Measurements from ENCODE around the gene FAM3D.
"Not testable (repeated sequence)": the region's sequence is repeated elsewhere in the genome, so short reads cannot be mapped to it uniquely, and the experiment has no call there.

Gene FAM3D

DNA sequence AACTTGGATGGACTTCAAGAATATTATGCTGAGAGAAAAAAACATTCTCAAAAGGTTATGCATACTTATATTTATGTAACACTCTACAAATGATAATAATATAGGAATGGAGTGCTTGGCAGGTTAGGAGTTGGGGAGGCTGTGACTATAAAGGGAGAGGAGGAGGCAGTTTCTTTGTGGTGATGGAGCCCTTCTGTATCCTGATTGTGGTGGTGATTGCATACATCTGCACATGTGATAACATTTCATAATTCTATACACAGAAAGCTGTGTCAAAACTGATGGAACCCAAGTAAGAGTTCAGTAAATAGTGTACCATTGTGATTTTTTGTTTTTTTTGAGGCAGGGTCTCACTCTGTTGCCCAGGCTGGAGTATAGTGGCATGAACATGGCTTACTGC is 31.7 kb upstream of the FAM3D start:
- Histone ChIP-seq H3K9ac (ENCODE audit: low read depth in 1 of 2, low read length in 2 of 2) (no peak overlapping the region), H3K27me3 (ENCODE audit: control insufficient read depth in 1 of 2, insufficient read depth in 2 of 2, low read length in 2 of 2) (no peaks in the 10 kb centered on the region), H3K9me3 (ENCODE audit: control insufficient read depth in 1 of 2, low read length in 2 of 2) (no peaks in the 10 kb centered on the region), H3K4me3 (ENCODE audit: low read depth in 1 of 2, low read length in 2 of 2) (no peak overlapping the region), H3K4me1 (ENCODE audit: control insufficient read depth in 1 of 2, insufficient read depth in 2 of 2, low read length in 2 of 2) (peaks cover 27 to 30% of the 10 kb centered on the region in 2 donors), H3K27ac (ENCODE audit: low read depth, low read length) (no peak overlapping the region), H3K36me3 (ENCODE audit: control insufficient read depth in 1 of 2, insufficient read depth in 2 of 2, low read length in 2 of 2) (no peaks in the 10 kb centered on the region)

DNA sequence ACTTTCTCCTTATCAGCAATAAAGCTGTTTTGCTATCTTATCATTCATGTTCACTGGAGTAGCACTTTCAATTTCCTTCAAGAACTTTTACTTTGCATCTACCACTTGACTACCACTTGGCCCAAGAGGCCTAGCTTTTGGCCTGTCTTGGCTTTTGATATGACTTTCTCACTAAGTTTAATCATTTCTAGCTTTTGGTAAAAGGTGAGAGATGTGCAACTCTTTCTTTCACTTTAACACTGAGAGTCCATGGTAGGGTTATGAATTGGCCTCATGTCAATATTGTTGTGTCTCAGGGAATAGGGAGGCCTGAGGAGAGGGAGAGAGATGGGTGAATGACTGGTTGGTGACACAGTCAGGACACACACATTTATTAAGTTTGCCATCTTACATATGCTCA is 31.0 kb upstream of the FAM3D start:
- H3K9me3 ChIP-seq (ENCODE audit: control insufficient read depth in 1 of 2, low read length in 2 of 2): no peaks in the 10 kb centered on the region
- no peaks in the 10 kb centered on the region for H3K36me3 ChIP-seq (ENCODE audit: control insufficient read depth in 1 of 2, insufficient read depth in 2 of 2, low read length in 2 of 2)
- peaks cover 27 to 30% of the 10 kb centered on the region in 2 donors for H3K4me1 ChIP-seq (ENCODE audit: control insufficient read depth in 1 of 2, insufficient read depth in 2 of 2, low read length in 2 of 2)
- H3K9ac ChIP-seq (ENCODE audit: low read depth in 1 of 2, low read length in 2 of 2): no peak overlapping the region
- no peak overlapping the region for H3K27ac ChIP-seq (ENCODE audit: low read depth, low read length)
- no peak overlapping the region for H3K4me3 ChIP-seq (ENCODE audit: low read depth in 1 of 2, low read length in 2 of 2)
- no peaks in the 10 kb centered on the region for H3K27me3 ChIP-seq (ENCODE audit: control insufficient read depth in 1 of 2, insufficient read depth in 2 of 2, low read length in 2 of 2)

- H3K4me1 ChIP-seq (ENCODE audit: control insufficient read depth in 1 of 2, insufficient read depth in 2 of 2, low read length in 2 of 2): peaks cover 27 to 30% of the 10 kb centered on the region in 2 donors
- not testable (repeated sequence) for H3K36me3 ChIP-seq (ENCODE audit: control insufficient read depth in 1 of 2, insufficient read depth in 2 of 2, low read length in 2 of 2); H3K9me3 ChIP-seq (ENCODE audit: control insufficient read depth in 1 of 2, low read length in 2 of 2); H3K27me3 ChIP-seq (ENCODE audit: control insufficient read depth in 1 of 2, insufficient read depth in 2 of 2, low read length in 2 of 2); H3K4me3 ChIP-seq (ENCODE audit: low read depth in 1 of 2, low read length in 2 of 2); H3K27ac ChIP-seq (ENCODE audit: low read depth, low read length); H3K9ac ChIP-seq (ENCODE audit: low read depth in 1 of 2, low read length in 2 of 2)
These were observed 30.2 kb upstream of the FAM3D start for GRCh38 chr3:58696813-58697212.

- peaks cover 7 to 9% of the 10 kb centered on the region in 2 donors for H3K9me3 ChIP-seq (ENCODE audit: control insufficient read depth in 1 of 2, low read length in 2 of 2)
- no peak overlapping the region for H3K4me3 ChIP-seq (ENCODE audit: low read depth in 1 of 2, low read length in 2 of 2)
- no peaks in the 10 kb centered on the region for H3K27me3 ChIP-seq (ENCODE audit: control insufficient read depth in 1 of 2, insufficient read depth in 2 of 2, low read length in 2 of 2)
- no peak overlapping the region for H3K9ac ChIP-seq (ENCODE audit: low read depth in 1 of 2, low read length in 2 of 2)
- H3K4me1 ChIP-seq (ENCODE audit: control insufficient read depth in 1 of 2, insufficient read depth in 2 of 2, low read length in 2 of 2): peaks cover 27 to 30% of the 10 kb centered on the region in 2 donors
- no peaks in the 10 kb centered on the region for H3K36me3 ChIP-seq (ENCODE audit: control insufficient read depth in 1 of 2, insufficient read depth in 2 of 2, low read length in 2 of 2)
- H3K27ac ChIP-seq (ENCODE audit: low read depth, low read length): no peak overlapping the region
These were observed 29.5 kb upstream of the FAM3D start for GRCh38 chr3:58696093-58696492.

DNA sequence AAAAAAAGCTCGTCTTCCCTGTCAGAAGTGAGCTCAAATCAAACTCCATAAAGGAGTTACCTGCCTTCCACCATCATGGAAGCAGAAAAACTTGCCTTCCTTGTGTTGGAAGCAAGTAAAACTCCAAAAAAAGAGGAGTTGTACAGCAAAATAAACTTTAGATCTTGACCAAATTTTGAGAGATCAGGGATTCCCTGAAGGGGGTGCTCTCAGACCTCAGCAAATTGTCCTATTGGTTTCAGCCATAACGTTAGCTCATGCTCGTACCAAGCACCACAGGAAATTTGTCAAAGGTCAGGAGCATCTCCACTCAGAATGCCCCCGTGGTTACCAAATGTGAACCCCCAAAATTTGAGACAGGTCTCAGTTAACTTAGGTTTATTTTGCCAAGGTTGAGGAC is 28.7 kb upstream of the FAM3D start:
- Histone ChIP-seq H3K4me1 (ENCODE audit: control insufficient read depth in 1 of 2, insufficient read depth in 2 of 2, low read length in 2 of 2) (peaks cover 30 to 31% of the 10 kb centered on the region in 2 donors), H3K9me3 (ENCODE audit: control insufficient read depth in 1 of 2, low read length in 2 of 2) (peaks cover 7 to 10% of the 10 kb centered on the region in 2 donors)
- H3K9ac ChIP-seq (ENCODE audit: low read depth in 1 of 2, low read length in 2 of 2); H3K36me3 ChIP-seq (ENCODE audit: control insufficient read depth in 1 of 2, insufficient read depth in 2 of 2, low read length in 2 of 2); H3K27me3 ChIP-seq (ENCODE audit: control insufficient read depth in 1 of 2, insufficient read depth in 2 of 2, low read length in 2 of 2); H3K27ac ChIP-seq (ENCODE audit: low read depth, low read length); H3K4me3 ChIP-seq (ENCODE audit: low read depth in 1 of 2, low read length in 2 of 2): not testable (repeated sequence)

GRCh38 chr3:58693940-58694850 is 27.6 kb upstream of the FAM3D start:
- H3K4me3 ChIP-seq (ENCODE audit: low read depth in 1 of 2, low read length in 2 of 2): no peak overlapping the region
- H3K9me3 ChIP-seq (ENCODE audit: control insufficient read depth in 1 of 2, low read length in 2 of 2): peaks cover 7 to 10% of the 10 kb centered on the region in 2 donors
- H3K36me3 ChIP-seq (ENCODE audit: control insufficient read depth in 1 of 2, insufficient read depth in 2 of 2, low read length in 2 of 2): no peaks in the 10 kb centered on the region
- no peak overlapping the region for H3K9ac ChIP-seq (ENCODE audit: low read depth in 1 of 2, low read length in 2 of 2)
- peaks cover 30 to 41% of the 10 kb centered on the region in 2 donors for H3K4me1 ChIP-seq (ENCODE audit: control insufficient read depth in 1 of 2, insufficient read depth in 2 of 2, low read length in 2 of 2)
- H3K27me3 ChIP-seq (ENCODE audit: control insufficient read depth in 1 of 2, insufficient read depth in 2 of 2, low read length in 2 of 2): no peaks in the 10 kb centered on the region
- H3K27ac ChIP-seq (ENCODE audit: low read depth, low read length): no peak overlapping the region

DNA sequence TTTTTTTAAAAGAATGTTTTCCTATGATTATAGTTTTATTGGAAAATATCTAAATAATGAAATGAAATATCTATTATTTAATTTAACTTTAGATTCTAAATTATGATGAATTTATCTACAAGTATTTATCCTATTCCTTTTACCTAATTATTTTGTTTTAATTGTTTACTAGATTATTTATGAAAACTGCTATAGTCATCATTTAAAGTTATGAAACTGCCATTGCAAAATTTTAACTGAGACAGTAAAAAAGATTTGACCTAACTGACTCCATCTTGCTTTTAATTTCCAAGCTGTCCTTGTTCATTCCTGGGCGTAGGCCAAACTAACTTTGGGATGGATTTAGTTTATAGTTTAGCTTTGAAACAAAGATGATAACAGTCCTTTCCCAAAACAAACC is 25.9 kb upstream of the FAM3D start:
- Histone ChIP-seq H3K4me1 (ENCODE audit: control insufficient read depth in 1 of 2, insufficient read depth in 2 of 2, low read length in 2 of 2) (peaks cover 36 to 52% of the 10 kb centered on the region in 2 donors), H3K9ac (ENCODE audit: low read depth in 1 of 2, low read length in 2 of 2) (no peak overlapping the region), H3K27ac (ENCODE audit: low read depth, low read length) (no peak overlapping the region), H3K27me3 (ENCODE audit: control insufficient read depth in 1 of 2, insufficient read depth in 2 of 2, low read length in 2 of 2) (no peaks in the 10 kb centered on the region), H3K36me3 (ENCODE audit: control insufficient read depth in 1 of 2, insufficient read depth in 2 of 2, low read length in 2 of 2) (no peaks in the 10 kb centered on the region), H3K4me3 (ENCODE audit: low read depth in 1 of 2, low read length in 2 of 2) (no peak overlapping the region), H3K9me3 (ENCODE audit: control insufficient read depth in 1 of 2, low read length in 2 of 2) (peaks cover 7 to 10% of the 10 kb centered on the region in 2 donors)

DNA sequence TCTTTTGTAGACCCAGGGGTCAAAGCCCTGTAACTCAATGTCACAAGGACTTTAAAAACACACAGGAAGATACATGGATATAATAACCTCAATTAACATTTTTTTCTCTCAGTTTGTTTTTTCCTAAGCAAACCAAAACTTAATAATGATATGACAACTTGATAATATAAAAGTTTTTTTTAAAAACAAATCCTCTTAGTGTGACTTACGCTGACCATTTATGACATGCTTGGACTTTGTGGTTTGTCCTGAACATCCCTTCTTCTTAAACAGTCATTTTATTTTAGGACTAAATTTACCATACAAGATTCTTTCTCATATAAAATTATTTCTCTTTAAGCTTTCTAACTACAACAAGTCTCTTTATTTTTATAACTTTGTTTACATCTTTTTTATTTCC is 25.4 kb upstream of the FAM3D start:
- no peak overlapping the region for H3K9ac ChIP-seq (ENCODE audit: low read depth in 1 of 2, low read length in 2 of 2)
- peaks cover 7 to 10% of the 10 kb centered on the region in 2 donors for H3K9me3 ChIP-seq (ENCODE audit: control insufficient read depth in 1 of 2, low read length in 2 of 2)
- H3K4me1 ChIP-seq (ENCODE audit: control insufficient read depth in 1 of 2, insufficient read depth in 2 of 2, low read length in 2 of 2): peaks cover 36 to 52% of the 10 kb centered on the region in 2 donors

DNA sequence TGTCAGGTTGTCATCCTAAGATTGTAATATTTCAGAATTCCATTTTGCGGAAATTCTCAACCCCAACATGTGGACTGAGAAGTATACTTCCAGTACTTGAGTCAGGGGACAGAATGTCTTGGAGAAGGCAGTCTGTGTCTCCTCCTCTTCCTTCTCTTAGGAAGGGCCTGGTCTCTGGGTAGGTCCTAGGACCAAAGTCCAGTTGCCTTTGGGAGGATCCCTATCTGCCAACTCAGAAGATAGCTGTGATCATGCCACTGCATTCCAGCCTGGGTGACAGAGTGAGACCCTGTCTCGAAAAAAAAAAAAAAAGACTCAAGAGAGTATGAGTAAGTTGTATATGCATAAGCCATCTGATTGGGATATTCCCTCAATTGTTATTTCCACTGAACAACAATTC is 23.9 kb upstream of the FAM3D start:
- Histone ChIP-seq H3K36me3 (ENCODE audit: control insufficient read depth in 1 of 2, insufficient read depth in 2 of 2, low read length in 2 of 2) (no peaks in the 10 kb centered on the region), H3K4me1 (ENCODE audit: control insufficient read depth in 1 of 2, insufficient read depth in 2 of 2, low read length in 2 of 2) (peaks cover 23 to 39% of the 10 kb centered on the region in 2 donors)

More for the DNA sequence above, 25.4 kb upstream of the FAM3D start:
- Histone ChIP-seq H3K27me3 (ENCODE audit: control insufficient read depth in 1 of 2, insufficient read depth in 2 of 2, low read length in 2 of 2) (no peaks in the 10 kb centered on the region), H3K36me3 (ENCODE audit: control insufficient read depth in 1 of 2, insufficient read depth in 2 of 2, low read length in 2 of 2) (no peaks in the 10 kb centered on the region), H3K27ac (ENCODE audit: low read depth, low read length) (no peak overlapping the region), H3K4me3 (ENCODE audit: low read depth in 1 of 2, low read length in 2 of 2) (no peak overlapping the region)

DNA sequence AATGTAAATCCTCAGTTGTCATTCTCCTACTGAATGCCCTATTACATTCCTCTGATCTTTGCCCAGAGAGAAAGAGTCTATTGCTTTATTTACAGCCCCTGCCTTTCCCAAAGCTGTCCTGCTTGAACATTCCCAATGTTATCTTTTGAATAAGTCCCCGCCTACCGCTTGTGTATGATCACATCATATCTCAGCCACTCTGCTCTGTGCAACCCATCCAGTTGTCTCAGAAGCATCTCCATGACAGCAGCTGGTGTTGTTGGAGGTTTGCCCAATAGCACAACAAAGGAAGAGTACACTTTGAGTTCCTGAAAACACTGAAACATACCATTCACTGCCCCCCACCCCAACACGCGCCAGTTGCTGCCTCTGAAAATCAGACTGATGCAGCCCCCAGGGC is 22.0 kb upstream of the FAM3D start:
- Histone ChIP-seq H3K27ac (ENCODE audit: low read depth, low read length) (no peak overlapping the region), H3K9me3 (ENCODE audit: control insufficient read depth in 1 of 2, low read length in 2 of 2) (peaks cover 7 to 10% of the 10 kb centered on the region in 2 donors), H3K4me3 (ENCODE audit: low read depth in 1 of 2, low read length in 2 of 2) (no peak overlapping the region), H3K36me3 (ENCODE audit: control insufficient read depth in 1 of 2, insufficient read depth in 2 of 2, low read length in 2 of 2) (no peaks in the 10 kb centered on the region), H3K9ac (ENCODE audit: low read depth in 1 of 2, low read length in 2 of 2) (no peak overlapping the region), H3K4me1 (ENCODE audit: control insufficient read depth in 1 of 2, insufficient read depth in 2 of 2, low read length in 2 of 2) (peaks cover 9 to 25% of the 10 kb centered on the region in 2 donors), H3K27me3 (ENCODE audit: control insufficient read depth in 1 of 2, insufficient read depth in 2 of 2, low read length in 2 of 2) (no peaks in the 10 kb centered on the region)

More for the DNA sequence above, 23.9 kb upstream of the FAM3D start:
- H3K4me3 ChIP-seq (ENCODE audit: low read depth in 1 of 2, low read length in 2 of 2): no peak overlapping the region
- no peak overlapping the region for H3K27ac ChIP-seq (ENCODE audit: low read depth, low read length)
- no peaks in the 10 kb centered on the region for H3K27me3 ChIP-seq (ENCODE audit: control insufficient read depth in 1 of 2, insufficient read depth in 2 of 2, low read length in 2 of 2)
- peaks cover 7 to 10% of the 10 kb centered on the region in 2 donors for H3K9me3 ChIP-seq (ENCODE audit: control insufficient read depth in 1 of 2, low read length in 2 of 2)
- H3K9ac ChIP-seq (ENCODE audit: low read depth in 1 of 2, low read length in 2 of 2): no peak overlapping the region
